Pericardium fibroblast (primary cell): ENCODE results near the gene PWP2. TPM values are rescaled to one million over a fixed set of nuclear protein-coding genes. Genes with fewer than 3 reads are reported as not detected.

Experiments used
- total RNA-seq: library from RNA; depleted of rRNA; stranded (reverse); fragments of >200 nt; gene quantifications from 2 replicates; pipeline ENCODE4 v1.2.3, GENCODE V29; 2015

PWP2 gene
- total RNA-seq, result 2.2 and 11.2 TPM in 2 replicates

GRCh38 chr21:44107026-44107501 is at the start of gene PWP2:
PWP2 (plus strand) TSS chr21:44107399; CDS start chr21:44107417, 18 bp downstream.

Other genes with a start within 250 kb of the PWP2 start
- 22.8 and 24.3 TPM in 2 replicates for gene AGPAT3, start 242.2 kb upstream of the PWP2 start, total RNA-seq
- 11.7 and 13.2 TPM in 2 replicates for gene TRAPPC10, start 95.1 kb upstream of the PWP2 start, total RNA-seq
- gene GATD3, start 26.3 kb downstream of the PWP2 start, total RNA-seq, result 9.9 and 68.1 TPM in 2 replicates
- gene ICOSLG, start 133.5 kb downstream of the PWP2 start, total RNA-seq, result 0.35 TPM in 1 of 2 replicates, not detected in the other
- gene DNMT3L, start 154.5 kb downstream of the PWP2 start, total RNA-seq, result not detected in 2 replicates
- gene AIRE, start 178.5 kb downstream of the PWP2 start, total RNA-seq, result not detected in 2 replicates
- gene PFKL, start 192.7 kb downstream of the PWP2 start, total RNA-seq, result 96.3 and 149 TPM in 2 replicates
- gene CFAP410, start 232.0 kb downstream of the PWP2 start, total RNA-seq, result 18.7 and 21.5 TPM in 2 replicates
- gene TRPM2, start 246.2 kb downstream of the PWP2 start, total RNA-seq, result not detected in 2 replicates